Uterus (tissue), 4 donors: Measurements from ENCODE around the gene HES4. TPM values are rescaled to one million over a fixed set of nuclear protein-coding genes. Genes with fewer than 3 reads are reported as not detected.

Experiments used
- DNase-seq, 2 donors: peaks; one replicate each; pipeline ENCODE4 v3.0.0-alpha.2; 2019 to 2020
- H3K27ac ChIP-seq, 2 donors: fragments of 200-600 bp; sonication (generic); 1 replicate in 1 of 2; 2 replicates in 1 of 2; pipeline ENCODE4 v1.5.1; 2016 to 2018
- H3K27me3 ChIP-seq, 2 donors: fragments of 200-600 bp; sonication (generic); one replicate each; pipeline ENCODE4 v1.5.1; 2018 to 2019; ENCODE audit warnings: control low read depth in 1 of 2
- H3K36me3 ChIP-seq, 2 donors: fragments of 200-600 bp; sonication (generic); one replicate each; pipeline ENCODE4 v1.5.1; 2019; ENCODE audit warnings: control low read depth in 1 of 2
- H3K4me1 ChIP-seq, 2 donors: fragments of 200-600 bp; sonication (generic); one replicate each; pipeline ENCODE4 v1.5.1; 2018 to 2019; ENCODE audit warnings: control low read depth in 1 of 2
- H3K4me3 ChIP-seq, 2 donors: fragments of 200-600 bp; sonication (generic); 1 replicate in 1 of 2; 2 replicates in 1 of 2; pipeline ENCODE4 v1.5.1; 2018 to 2019; ENCODE audit warnings: mild to moderate bottlenecking in 1 of 2
- H3K9me3 ChIP-seq, 2 donors: fragments of 200-600 bp; sonication (generic); one replicate each; pipeline ENCODE4 v1.5.1; 2019; ENCODE audit warnings: control low read depth in 1 of 2
- POLR2A ChIP-seq, 2 donors: fragments of 450-650 bp; IDR thresholded peaks; one replicate each; pipeline ENCODE4 v1.6.1; 2016; ENCODE audit warnings: antibody characterized with exemption in 2 of 2, mild to moderate bottlenecking in 1 of 2, moderate library complexity in 1 of 2
- intact Hi-C: fragments of 100-400 bp; cut with DNase I; formaldehyde crosslinking; loops from one replicate; pipeline ENCODE4 v1.15.1; 2023; ENCODE audit warnings: low total_unique reads
- total RNA-seq, 4 donors: library from RNA; depleted of rRNA in 3 of 4; stranded (reverse); fragments of >200 nt in 3 of 4; gene quantifications; one replicate each; pipeline versions ENCODE4 v1.1.0 to v1.2.4, GENCODE V29; 2014 to 2023
- TF ChIP-seq, protein P1 (sequence below), 4 experiments: fragments of 200-600 bp in 2 of 4; fragments of 450-650 bp in 2 of 4; sonication (generic) in 2 of 4; IDR thresholded peaks; one replicate each; pipeline ENCODE4 v1.5.1; 2016 to 2019; ENCODE audit warnings: antibody characterized with exemption in 4 of 4, mild to moderate bottlenecking in 2 of 4, moderate library complexity in 1 of 4
- donor health status: DM: yes; HTN: yes; CAD: no.

HES4 gene
- total RNA-seq, 4 donors from 2014 or later: 19.6 to 41.0 (median 36.3) TPM

DNA sequence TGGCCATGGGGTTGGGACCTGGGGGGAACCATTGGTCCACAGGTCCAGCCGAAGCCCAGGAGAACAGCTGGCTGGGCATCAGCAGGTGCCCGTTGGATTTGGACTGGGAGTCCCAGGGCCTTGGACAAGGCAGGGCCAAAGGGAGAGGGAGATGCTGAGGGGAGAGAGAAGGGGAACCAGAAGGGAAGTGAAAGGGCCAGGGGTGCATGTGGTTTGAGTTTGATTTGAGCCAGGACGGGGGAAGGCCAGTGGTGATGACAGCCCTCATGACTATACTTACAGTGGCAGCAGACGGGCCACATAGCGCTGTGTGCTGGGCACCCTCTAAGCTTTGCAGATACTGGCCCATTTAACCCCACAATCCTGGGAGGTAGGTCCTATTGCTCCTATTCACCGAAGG lies 38.8 kb upstream of the HES4 start:
- Histone ChIP-seq H3K4me1 (peaks cover 9 to 19% of the 10 kb centered on the region in 2 donors), H3K27ac (no peak overlapping the region), H3K9me3 (no peaks in the 10 kb centered on the region), H3K4me3 (no peak overlapping the region), H3K27me3 (peaks cover 0 to 7% of the 10 kb centered on the region in 2 donors), H3K36me3 (no peaks in the 10 kb centered on the region)
- DNase-seq: no peak
- intact Hi-C loops: no loop called here
- TF ChIP-seq, protein P1, sequence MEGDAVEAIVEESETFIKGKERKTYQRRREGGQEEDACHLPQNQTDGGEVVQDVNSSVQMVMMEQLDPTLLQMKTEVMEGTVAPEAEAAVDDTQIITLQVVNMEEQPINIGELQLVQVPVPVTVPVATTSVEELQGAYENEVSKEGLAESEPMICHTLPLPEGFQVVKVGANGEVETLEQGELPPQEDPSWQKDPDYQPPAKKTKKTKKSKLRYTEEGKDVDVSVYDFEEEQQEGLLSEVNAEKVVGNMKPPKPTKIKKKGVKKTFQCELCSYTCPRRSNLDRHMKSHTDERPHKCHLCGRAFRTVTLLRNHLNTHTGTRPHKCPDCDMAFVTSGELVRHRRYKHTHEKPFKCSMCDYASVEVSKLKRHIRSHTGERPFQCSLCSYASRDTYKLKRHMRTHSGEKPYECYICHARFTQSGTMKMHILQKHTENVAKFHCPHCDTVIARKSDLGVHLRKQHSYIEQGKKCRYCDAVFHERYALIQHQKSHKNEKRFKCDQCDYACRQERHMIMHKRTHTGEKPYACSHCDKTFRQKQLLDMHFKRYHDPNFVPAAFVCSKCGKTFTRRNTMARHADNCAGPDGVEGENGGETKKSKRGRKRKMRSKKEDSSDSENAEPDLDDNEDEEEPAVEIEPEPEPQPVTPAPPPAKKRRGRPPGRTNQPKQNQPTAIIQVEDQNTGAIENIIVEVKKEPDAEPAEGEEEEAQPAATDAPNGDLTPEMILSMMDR (IDR thresholded peaks at IDR 0.05): no peak
- no peak for TF ChIP-seq POLR2A (IDR thresholded peaks at IDR 0.05)

DNA sequence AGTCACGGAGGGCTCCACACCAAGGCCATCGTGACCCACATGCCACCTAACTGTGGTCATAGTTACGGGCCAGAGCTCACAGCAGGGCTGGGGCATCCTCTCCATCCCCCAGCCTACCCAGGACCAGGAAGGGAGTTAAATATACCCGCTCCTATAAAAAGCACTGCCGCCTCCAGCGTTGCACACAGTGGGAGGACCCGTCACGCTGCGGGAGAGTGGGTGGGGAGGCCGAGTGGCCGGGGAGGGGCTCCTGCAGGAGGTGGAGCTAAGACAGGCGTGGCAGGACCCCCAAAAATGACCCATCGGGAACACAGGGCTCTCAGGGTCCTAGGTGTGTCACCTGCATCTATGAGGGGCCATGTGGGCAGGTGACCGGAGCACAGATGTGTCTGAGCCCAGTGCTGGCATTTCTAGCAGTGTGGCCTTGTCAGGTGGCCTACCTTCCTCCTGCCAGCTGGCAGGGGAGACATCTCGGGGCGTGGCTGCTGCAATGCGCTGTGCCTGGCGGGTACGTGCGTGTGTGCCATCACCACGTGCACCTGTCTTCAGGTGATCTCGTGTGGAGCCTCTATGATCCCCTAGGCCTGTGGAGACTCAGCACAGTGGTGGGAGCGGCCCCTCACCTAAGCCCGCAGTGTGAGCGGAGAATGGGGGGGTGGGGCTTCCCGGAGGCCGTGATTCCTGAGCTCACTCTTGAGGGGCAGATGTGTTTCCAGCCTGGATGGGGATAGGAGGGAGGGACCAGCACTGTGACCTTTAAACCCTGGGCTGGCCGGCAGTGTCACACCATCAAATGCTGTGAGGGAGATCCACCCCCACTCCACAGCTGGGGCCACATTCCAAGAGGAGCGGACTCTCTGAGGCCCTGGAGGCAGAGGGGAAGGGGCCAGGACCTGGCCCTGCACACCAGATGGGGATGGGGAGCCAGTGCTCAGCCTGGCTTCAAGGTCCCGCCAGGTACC lies 37.8 kb upstream of the HES4 start:
- peaks cover 9 to 28% of the 10 kb centered on the region in 2 donors for H3K4me1 ChIP-seq
- DNase-seq: no peak
- H3K36me3 ChIP-seq: no peaks in the 10 kb centered on the region
- H3K27me3 ChIP-seq: peaks cover 0 to 8% of the 10 kb centered on the region in 2 donors
- no peak overlapping the region for H3K27ac ChIP-seq
- intact Hi-C loops: no loop called here
- no peak overlapping the region for H3K4me3 ChIP-seq
- no peaks in the 10 kb centered on the region for H3K9me3 ChIP-seq
- TF ChIP-seq POLR2A (IDR thresholded peaks at IDR 0.05): no peak
- TF ChIP-seq, protein P1 (IDR thresholded peaks at IDR 0.05): no peak

DNA sequence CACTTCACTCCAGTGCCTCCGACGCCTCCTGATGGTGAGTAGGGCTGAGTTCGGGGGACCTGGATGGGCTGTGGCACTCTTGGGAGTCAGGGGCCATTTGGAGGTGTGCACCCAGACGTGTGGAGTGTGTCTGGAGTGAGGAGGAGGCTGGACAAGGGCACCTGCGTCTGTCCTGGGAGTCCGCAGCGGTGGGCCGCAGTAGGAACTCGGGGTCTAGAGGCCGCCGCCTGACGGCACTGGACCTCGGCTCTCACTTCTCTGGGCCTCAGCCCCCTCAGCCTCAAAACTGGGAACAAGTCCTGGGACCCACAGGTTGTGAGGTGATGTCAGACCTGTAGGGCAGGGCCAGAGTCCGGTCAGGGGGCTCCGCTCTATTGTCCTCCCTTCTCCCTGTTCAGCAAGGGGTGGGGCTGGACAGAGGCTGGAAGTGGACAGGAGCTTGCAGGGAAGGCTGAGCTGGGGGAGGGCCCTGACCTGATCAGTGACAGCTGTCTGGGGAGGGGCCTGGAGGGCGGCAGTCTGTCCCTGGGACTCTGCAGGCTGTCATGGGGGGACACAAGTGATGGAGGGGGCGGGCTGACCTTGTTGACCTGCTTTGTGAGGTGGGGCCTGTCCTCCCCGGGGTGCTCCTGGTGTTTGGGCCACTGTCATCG lies 35.5 kb upstream of the HES4 start:
- no peak for DNase-seq
- no peak overlapping the region for H3K27ac ChIP-seq
- TF ChIP-seq, protein P1 (IDR thresholded peaks at IDR 0.05): no peak
- TF ChIP-seq POLR2A (IDR thresholded peaks at IDR 0.05): no peak
- no peak overlapping the region for H3K4me3 ChIP-seq
- peaks cover 9 to 28% of the 10 kb centered on the region in 2 donors for H3K4me1 ChIP-seq
- no peaks in the 10 kb centered on the region for H3K9me3 ChIP-seq
- no peaks in the 10 kb centered on the region for H3K36me3 ChIP-seq
- peaks cover 0 to 8% of the 10 kb centered on the region in 2 donors for H3K27me3 ChIP-seq
- intact Hi-C loops: no loop called here

DNA sequence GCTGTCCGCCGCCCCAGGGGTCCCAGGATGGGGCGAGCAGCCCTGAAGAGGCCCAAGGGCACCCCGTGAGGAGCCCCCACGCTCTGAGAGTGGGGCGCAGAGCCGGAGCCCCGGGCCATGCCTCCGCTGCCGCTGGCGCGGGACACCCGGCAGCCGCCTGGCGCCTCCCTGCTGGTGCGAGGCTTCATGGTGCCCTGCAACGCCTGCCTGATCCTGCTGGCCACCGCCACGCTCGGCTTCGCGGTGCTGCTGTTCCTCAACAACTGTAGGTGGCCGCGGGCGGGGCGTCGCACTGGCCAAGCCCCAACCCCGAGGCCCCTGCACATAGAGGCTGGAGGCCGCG lies 34.5 kb upstream of the HES4 start:
- DNase-seq: no peak
- Histone ChIP-seq H3K27ac (no peak overlapping the region), H3K27me3 (peaks cover 0 to 8% of the 10 kb centered on the region in 2 donors), H3K9me3 (no peaks in the 10 kb centered on the region), H3K4me1 (peaks cover under 1 to 19% of the 10 kb centered on the region in 2 donors), H3K36me3 (no peaks in the 10 kb centered on the region), H3K4me3 (no peak overlapping the region)
- intact Hi-C loops: loop anchor here (5.0 kb wide), 1 partner anchor 33 kb away; no protein-coding TSS in a partner anchor
- no peak for TF ChIP-seq POLR2A (IDR thresholded peaks at IDR 0.05)
- TF ChIP-seq, protein P1 (IDR thresholded peaks at IDR 0.05): no peak
